GM23338 (cell line): ENCODE data around the gene ZNF488. TPM values are rescaled to one million over a fixed set of nuclear protein-coding genes. Genes with fewer than 3 reads are reported as not detected.

Experiments
- ATAC-seq: fragments of 200-7000 bp; cut with Tn5 transposase; 3 replicates; pipeline ENCODE4 v1.9.1; 2020
- DNase-seq: peaks from one replicate; pipeline ENCODE4 v3.0.0-alpha.2; 2015; ENCODE audit warnings: low spot score
- H2AFZ ChIP-seq: fragments of 200-600 bp; sonication (generic); 2 replicates; pipeline ENCODE4 v1.8.0; 2016; ENCODE audit warnings: antibody characterized with exemption, mild to moderate bottlenecking, moderate library complexity
- H3F3A ChIP-seq: fragments of 200-600 bp; sonication (generic); replicated peaks from 2 replicates; pipeline ENCODE4 v1.8.0; 2017; ENCODE audit warnings: antibody characterized with exemption, mixed run types, low read depth
- H3K27ac ChIP-seq: fragments of 200-600 bp; sonication (generic); 2 replicates; pipeline ENCODE4 v1.6.1; 2016; ENCODE audit warnings: low read depth
- H3K27me3 ChIP-seq: fragments of 200-600 bp; sonication (generic); 2 replicates; pipeline ENCODE4 v1.8.0; 2016; ENCODE audit warnings: mild to moderate bottlenecking, mixed run types, moderate library complexity; ENCODE audit not compliant: insufficient read depth
- H3K36me3 ChIP-seq: fragments of 200-600 bp; sonication (generic); 2 replicates; pipeline ENCODE4 v1.8.0; 2016; ENCODE audit warnings: mild to moderate bottlenecking; ENCODE audit not compliant: insufficient read depth
- H3K4me1 ChIP-seq: fragments of 200-600 bp; sonication (generic); 2 replicates; pipeline ENCODE4 v1.8.0; 2016; ENCODE audit warnings: mild to moderate bottlenecking, moderate library complexity; ENCODE audit not compliant: insufficient read depth
- H3K4me2 ChIP-seq: fragments of 200-600 bp; sonication (generic); 2 replicates; pipeline ENCODE4 v1.7.1; 2017; ENCODE audit warnings: mixed run types
- H3K4me3 ChIP-seq: fragments of 200-600 bp; sonication (generic); 2 replicates; pipeline ENCODE4 v1.6.1; 2016; ENCODE audit warnings: mixed run types
- H3K79me2 ChIP-seq: fragments of 200-600 bp; sonication (generic); replicated peaks from 2 replicates; pipeline ENCODE4 v1.8.0; 2017; ENCODE audit warnings: mild to moderate bottlenecking; ENCODE audit not compliant: insufficient read depth
- H3K9me2 ChIP-seq: fragments of 200-600 bp; sonication (generic); 2 replicates; pipeline ENCODE4 v1.8.0; 2017; ENCODE audit not compliant: insufficient read depth
- H4K20me1 ChIP-seq: fragments of 200-600 bp; sonication (generic); replicated peaks from 2 replicates; pipeline ENCODE4 v1.8.0; 2017; ENCODE audit warnings: mild to moderate bottlenecking; ENCODE audit not compliant: insufficient read depth
- H3K27ac Mint-ChIP-seq: 2 replicates; pipeline ENCODE4 v1.8.0; 2020; ENCODE audit warnings: inconsistent platforms, mild to moderate bottlenecking, moderate library complexity, mixed read lengths
- H3K27me3 Mint-ChIP-seq: 3 replicates; pipeline ENCODE4 v1.8.0; 2022; ENCODE audit warnings: low read depth, mild to moderate bottlenecking, moderate library complexity, mixed read lengths, inconsistent platforms; ENCODE audit not compliant: insufficient read depth, poor library complexity
- H3K36me3 Mint-ChIP-seq: 3 replicates; pipeline ENCODE4 v1.8.0; 2021; ENCODE audit warnings: low read depth, mild to moderate bottlenecking, inconsistent platforms, moderate library complexity, mixed read lengths
- H3K4me1 Mint-ChIP-seq: 3 replicates; pipeline ENCODE4 v1.8.0; 2020; ENCODE audit warnings: mild to moderate bottlenecking, inconsistent platforms, mixed read lengths
- H3K4me3 Mint-ChIP-seq: 3 replicates; pipeline ENCODE4 v1.8.0; 2021; ENCODE audit warnings: moderate library complexity, mild to moderate bottlenecking, inconsistent platforms, mixed read lengths
- H3K9me3 Mint-ChIP-seq: 3 replicates; pipeline ENCODE4 v1.8.0; 2020; ENCODE audit warnings: moderate library complexity, mild to moderate bottlenecking, inconsistent platforms, mixed read lengths
- CREB1 ChIP-seq: fragments of 250-450 bp; sonication (Bioruptor Pico); IDR thresholded peaks from 2 replicates; pipeline ENCODE4 v1.5.0; 2020; ENCODE audit warnings: low read depth, mild to moderate bottlenecking, moderate library complexity
- CTCF ChIP-seq, 2 experiments: fragments of 200-600 bp in 1 of 2; sonication (generic) in 1 of 2; conservative IDR thresholded peaks; 2 replicates each; pipeline versions ENCODE4 v1.5.1 to v1.6.1; 2016 to 2017; ENCODE audit warnings: antibody characterized with exemption in 2 of 2, low read depth in 2 of 2, mild to moderate bottlenecking in 2 of 2, moderate library complexity in 1 of 2
- ETS1 ChIP-seq: IDR thresholded peaks from 2 replicates; pipeline ENCODE4 v1.6.1; 2016; ENCODE audit warnings: antibody characterized with exemption
- EZH2 ChIP-seq: fragments of 200-600 bp; sonication (generic); IDR thresholded peaks from one replicate; pipeline ENCODE4 v1.8.0; 2017; ENCODE audit warnings: antibody characterized with exemption, mild to moderate bottlenecking, low read depth; ENCODE audit not compliant: unreplicated experiment
- JUNB ChIP-seq: IDR thresholded peaks from one replicate; pipeline ENCODE4 v1.6.1; 2016; ENCODE audit warnings: antibody characterized with exemption; ENCODE audit not compliant: unreplicated experiment
- NANOG ChIP-seq: IDR thresholded peaks from 2 replicates; pipeline ENCODE4 v1.6.1; 2016; ENCODE audit warnings: antibody characterized with exemption, borderline replicate concordance
- POLR2AphosphoS5 ChIP-seq: IDR thresholded peaks from 2 replicates; pipeline ENCODE4 v1.6.1; 2016; ENCODE audit warnings: antibody characterized with exemption, low read depth
- REST ChIP-seq: IDR thresholded peaks from one replicate; pipeline ENCODE4 v1.6.1; 2018; ENCODE audit warnings: antibody characterized with exemption; ENCODE audit not compliant: unreplicated experiment
- STAT1 ChIP-seq: IDR thresholded peaks from one replicate; pipeline ENCODE4 v1.6.1; 2016; ENCODE audit warnings: antibody characterized with exemption; ENCODE audit not compliant: unreplicated experiment
- ZNF331 ChIP-seq: fragments of 250-450 bp; sonication (Bioruptor Pico); IDR thresholded peaks from 2 replicates; pipeline ENCODE4 v1.5.0; 2020; ENCODE audit warnings: low read depth, mild to moderate bottlenecking, moderate library complexity
- polyA plus RNA-seq: library from polyadenylated mRNA; unstranded; fragments of >200 nt; fragmentation: Nextera tagmentation; extraction: Ambion mirVana; gene quantifications from 2 replicates; pipeline ENCODE4 v1.2.1, GENCODE V29; 2016
- total RNA-seq: library from RNA; depleted of rRNA; stranded (reverse); fragments of >200 nt; shearing (Covaris generic); gene quantifications from 2 replicates; pipeline ENCODE4 v1.2.3, GENCODE V29; 2014

Gene ZNF488
- total and polyA plus RNA-seq, 2 experiments from 2014 or later = 2.5 to 5.2 TPM

DNA sequence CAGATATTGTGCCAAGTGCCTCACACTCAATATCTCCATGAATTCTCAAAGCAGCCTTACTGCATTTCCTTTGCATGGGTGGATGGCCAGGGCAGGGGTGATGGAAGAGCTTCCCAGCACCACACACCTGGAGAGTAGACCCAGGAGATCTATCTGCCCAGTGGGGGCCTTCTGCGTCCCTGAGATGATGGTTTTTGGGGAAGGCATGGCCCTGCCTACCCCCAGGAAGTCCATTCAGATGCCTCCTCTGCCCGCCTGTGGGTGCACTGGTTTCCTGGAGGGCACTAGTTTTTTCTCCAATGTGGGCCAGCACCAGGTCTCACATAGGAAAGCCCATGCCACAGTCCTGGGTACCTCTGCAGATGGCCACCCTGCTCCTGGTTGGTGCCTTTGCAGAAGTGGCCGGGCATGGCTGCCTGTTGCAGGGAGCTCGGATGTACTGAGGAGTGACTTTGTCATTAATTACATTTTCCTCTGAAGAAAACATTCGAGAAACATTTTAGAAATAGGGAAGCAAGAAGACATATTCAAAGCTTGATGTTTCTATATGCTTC, 28.2 kb upstream of the ZNF488 start:
- no peaks in the 10 kb centered on the region; the same call in 2 of the 3 replicates for H3K9me3 Mint-ChIP-seq

GRCh38 chr10:47410862-47411261, 26.8 kb upstream of the ZNF488 start:
- Mint-ChIP-seq H3K27me3 (no peaks in the 10 kb centered on the region), H3K9me3 (no peaks in the 10 kb centered on the region; the same call in 2 of the 3 replicates), H3K36me3 (no peaks in the 10 kb centered on the region), H3K27ac (no peak overlapping the region), H3K4me3 (no peak overlapping the region), H3K4me1 (no peaks in the 10 kb centered on the region)
- Histone ChIP-seq H3K27ac (no peak overlapping the region), H3K4me2 (no peak overlapping the region), H4K20me1 (no peaks in the 10 kb centered on the region), H3K79me2 (no peaks in the 10 kb centered on the region), H3K4me1 (no peaks in the 10 kb centered on the region), H3K9me2 (no peaks in the 10 kb centered on the region), H3K4me3 (no peak overlapping the region), H3K27me3 (no peaks in the 10 kb centered on the region), H3K36me3 (no peaks in the 10 kb centered on the region), H3F3A (no peaks in the 10 kb centered on the region), H2AFZ (no peak overlapping the region)
- no peak for DNase-seq
- no peak for ATAC-seq
- no peak for TF ChIP-seq ZNF331 (CRISPR knock-in tag)
- no peak for TF ChIP-seq NANOG
- TF ChIP-seq EZH2 = no peak
- TF ChIP-seq CTCF (conservative IDR thresholded peaks at IDR 0.05; ENCODE audit: low read depth in 2 of 2) = no peak
- no peak for TF ChIP-seq ETS1
- TF ChIP-seq STAT1 = no peak

More for the DNA sequence above, 28.2 kb upstream of the ZNF488 start:
- H3K36me3 ChIP-seq = no peaks in the 10 kb centered on the region
- H3K36me3 Mint-ChIP-seq = no peaks in the 10 kb centered on the region
- TF ChIP-seq POLR2AphosphoS5 = no peak
- TF ChIP-seq STAT1 = no peak
- TF ChIP-seq REST = no peak
- TF ChIP-seq JUNB = no peak
- TF ChIP-seq CREB1 (CRISPR knock-in tag) = no peak
- no peaks in the 10 kb centered on the region for H3K27me3 Mint-ChIP-seq
- H3K27me3 ChIP-seq = no peaks in the 10 kb centered on the region
- no peak overlapping the region for H3K4me3 Mint-ChIP-seq
- DNase-seq (no peak), ATAC-seq (no peak)
- H3K4me2 ChIP-seq = no peak overlapping the region
- no peaks in the 10 kb centered on the region for H3F3A ChIP-seq
- H3K4me1 ChIP-seq = no peaks in the 10 kb centered on the region
- no peaks in the 10 kb centered on the region for H4K20me1 ChIP-seq
- no peaks in the 10 kb centered on the region for H3K79me2 ChIP-seq
- H3K27ac Mint-ChIP-seq = no peak overlapping the region
- H3K4me3 ChIP-seq = no peak overlapping the region
- no peak overlapping the region for H2AFZ ChIP-seq
- H3K4me1 Mint-ChIP-seq = no peaks in the 10 kb centered on the region
- no peak overlapping the region for H3K27ac ChIP-seq
- no peaks in the 10 kb centered on the region for H3K9me2 ChIP-seq
